Measurements from ENCODE around the gene PHKB.
"Not testable (repeated sequence)": the region's sequence is repeated elsewhere in the genome, so short reads cannot be mapped to it uniquely, and the experiment has no call there.

PHKB gene

DNA sequence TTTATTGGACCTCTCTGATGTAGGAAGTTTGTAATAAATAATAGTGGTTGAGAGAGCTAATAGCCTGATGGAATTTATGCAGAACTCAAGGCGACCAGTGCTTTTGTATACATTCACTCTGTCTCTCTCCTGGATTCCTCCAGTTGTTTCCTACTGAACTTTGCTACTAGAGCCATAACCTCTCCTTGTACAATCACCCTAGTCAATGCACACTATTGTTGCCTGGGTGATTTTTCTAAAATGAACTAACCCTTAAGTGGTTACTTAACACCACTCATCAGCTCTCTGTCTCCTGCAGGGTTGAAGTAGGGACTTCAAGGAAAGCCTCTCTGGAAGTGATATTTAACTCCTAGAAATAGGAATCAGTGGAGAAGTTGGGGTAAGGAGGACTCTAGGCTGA lies 9.7 kb downstream of the PHKB start:
- DNase-seq: no peak

DNA sequence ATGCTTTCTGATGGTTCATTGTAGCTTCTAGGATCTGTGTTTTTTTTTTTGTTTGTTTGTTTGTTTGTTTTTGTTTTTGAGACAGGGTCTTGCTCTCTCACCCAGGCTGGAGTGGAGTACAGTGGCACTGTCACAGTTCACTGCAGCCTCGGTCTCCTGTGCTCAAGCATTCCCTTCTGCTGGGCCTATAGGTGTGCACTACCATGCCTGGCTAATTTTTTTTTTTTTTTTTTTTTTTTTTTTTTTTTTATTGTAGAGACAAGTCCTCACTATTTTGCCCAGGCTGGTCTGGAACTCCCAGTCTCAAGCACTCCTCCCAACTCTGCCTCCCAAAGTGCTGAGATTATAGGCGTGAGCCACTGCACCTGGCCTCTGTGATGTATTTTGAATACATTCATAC lies 11.9 kb downstream of the PHKB start:
- DNase-seq: not testable (repeated sequence)

DNA sequence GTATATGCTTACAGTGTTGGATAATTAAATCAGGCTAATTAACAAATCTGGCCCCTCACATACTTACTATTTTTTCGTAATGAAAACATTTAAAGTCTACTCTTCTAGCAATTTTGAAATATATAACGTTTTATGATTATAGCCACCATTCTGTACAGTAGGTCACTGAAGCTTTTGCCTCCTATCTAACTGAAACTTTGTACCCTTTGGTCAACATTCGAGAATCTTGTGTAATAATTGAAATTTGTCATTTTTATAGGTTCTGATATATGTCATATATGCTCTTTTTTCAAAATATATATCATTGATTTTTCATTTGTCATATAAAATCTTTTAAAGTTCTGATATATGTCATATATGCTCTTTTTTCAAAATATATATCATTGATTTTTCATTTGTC lies 12.7 kb downstream of the PHKB start:
- DNase-seq: no peak

DNA sequence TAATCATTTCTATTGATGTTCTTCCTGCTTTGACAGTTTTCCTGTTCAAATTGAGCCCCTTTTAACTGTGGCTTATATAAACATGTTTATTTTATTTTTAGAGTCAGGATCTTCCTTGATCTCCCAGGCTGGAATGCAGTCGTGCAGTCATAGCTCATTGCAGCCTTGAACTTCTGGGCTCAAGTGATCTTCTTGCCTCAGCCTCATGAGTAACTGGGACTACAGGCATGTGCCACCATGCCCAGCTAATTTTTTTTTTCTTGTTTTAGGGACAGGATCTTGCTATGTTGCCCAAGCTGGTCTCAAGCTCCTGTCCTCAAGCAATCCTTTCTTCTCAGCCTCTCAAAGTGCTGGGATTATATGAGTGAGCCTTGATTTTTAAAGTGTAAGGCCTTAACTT lies 14.7 kb downstream of the PHKB start:
- DNase-seq: no peak

DNA sequence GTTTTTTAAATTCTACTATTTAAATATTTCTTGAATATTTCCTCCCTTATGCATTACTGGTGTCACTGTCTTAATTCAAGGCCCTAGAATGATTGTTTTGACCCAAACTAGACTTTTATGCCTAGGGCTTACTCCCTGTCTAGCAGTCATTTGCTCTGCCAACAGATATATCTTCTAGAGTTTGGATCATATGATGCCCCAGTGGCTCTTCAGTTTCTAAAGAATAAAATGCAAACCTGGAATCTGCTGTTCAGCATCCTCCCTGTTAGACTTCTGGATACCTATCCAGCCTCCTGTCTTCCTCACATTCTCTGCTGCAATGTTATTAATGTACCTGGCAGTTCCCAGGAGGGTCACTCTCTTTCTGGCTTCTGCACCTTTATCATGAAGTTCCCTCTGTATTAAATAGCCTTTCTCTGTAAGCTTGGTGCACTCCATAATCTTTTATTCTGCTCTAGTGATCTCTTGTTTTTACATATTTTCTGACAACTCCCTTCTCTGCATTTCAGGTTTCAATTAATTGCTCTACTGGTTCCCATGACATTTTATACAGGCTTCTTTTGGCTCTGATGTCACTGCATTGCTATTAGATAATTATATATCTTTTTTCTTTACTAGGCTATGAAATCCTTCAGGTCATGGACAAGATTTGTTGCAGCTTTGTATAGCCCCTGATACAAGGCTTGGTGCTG lies 15.7 kb downstream of the PHKB start:
- no peak for DNase-seq

DNA sequence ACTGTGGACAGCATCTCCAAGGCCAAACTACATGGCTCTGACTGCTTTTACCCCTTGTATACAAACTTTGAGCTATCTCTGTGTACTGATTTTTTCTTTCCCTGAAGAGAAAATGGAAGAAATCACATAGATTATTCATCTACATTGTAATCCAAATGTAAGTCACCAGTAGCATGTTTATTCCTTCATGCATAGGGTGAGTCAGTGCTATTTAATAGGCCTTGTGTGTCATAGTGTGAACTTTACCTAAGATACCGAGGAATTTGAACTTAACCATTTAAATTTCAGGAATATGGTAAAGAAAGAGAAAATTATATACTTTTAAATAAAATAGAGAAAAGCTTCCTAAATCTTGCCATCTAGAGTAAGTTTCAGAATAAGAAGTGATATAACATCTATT lies 16.5 kb downstream of the PHKB start:
- DNase-seq: no peak

DNA sequence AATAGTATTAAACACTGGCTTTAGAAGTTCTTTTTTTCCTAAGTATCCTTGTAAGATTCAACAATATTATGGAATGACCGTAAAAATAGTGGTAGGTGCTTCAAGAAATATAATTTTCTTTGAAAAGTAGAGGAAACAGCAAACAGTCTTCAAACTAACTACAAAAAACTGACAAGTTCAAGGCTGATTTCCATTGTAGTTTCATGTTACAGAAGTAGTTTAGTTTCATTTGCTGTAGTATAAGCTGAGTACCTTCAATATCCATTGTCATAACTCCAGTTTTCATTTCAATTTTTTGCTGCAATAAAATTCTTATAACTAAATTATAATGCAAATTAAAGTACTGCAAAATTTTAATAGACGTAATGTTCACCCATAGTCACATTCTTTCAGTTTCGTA lies 19.3 kb downstream of the PHKB start:
- no peak for DNase-seq

DNA sequence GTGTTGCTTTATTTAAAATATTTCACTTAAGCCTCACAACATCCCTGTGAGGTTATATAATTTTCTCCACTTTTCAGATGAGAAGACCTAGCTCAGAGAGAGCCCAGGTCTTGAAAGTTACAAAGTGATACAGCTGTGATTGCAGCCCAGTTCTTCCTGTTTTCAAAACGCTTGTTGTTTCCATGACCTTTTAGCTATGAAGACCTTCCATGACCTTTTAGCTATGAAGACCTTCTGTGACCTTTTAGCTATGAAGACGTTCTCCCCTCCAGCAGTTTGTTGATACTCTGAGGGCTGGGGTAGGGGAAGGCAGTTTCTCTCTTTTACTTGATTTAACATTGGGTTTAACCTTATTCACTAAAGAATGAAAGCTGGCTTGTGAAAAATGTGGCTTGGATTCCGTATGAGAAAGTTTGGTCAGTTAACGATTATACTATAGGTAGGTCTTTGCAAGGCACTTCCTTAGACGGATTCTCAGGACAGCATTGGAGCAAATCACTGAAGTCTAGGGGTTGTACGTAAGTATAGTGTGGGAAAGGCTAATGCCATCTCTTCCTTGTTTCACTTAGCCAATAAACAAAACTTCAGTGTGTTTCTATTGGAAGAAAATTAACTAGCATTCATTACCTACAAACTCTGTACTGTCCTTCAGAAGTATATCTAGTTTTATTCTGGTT lies 20.7 kb downstream of the PHKB start:
- DNase-seq: no peak

DNA sequence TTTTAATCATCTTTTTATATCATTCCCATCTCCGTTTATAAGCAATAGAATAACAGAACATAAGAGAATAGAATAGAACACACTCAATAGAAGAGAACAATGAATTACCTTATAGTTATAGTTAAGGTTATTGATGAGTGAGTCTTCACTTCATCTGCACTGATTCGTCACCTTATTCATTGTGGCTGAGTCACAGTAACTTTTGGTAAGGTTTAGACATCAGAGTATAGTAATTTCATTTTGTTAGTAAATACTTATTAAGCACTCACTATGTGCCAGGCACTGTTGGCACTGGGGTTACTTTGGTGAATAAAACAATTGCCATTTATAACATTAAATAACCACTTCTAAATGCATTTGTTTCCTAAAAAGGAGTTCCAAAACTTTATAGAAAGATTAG lies 22.5 kb downstream of the PHKB start:
- no peak for DNase-seq

GRCh38 chr16:47486856-47487255 lies 25.7 kb downstream of the PHKB start:
- DNase-seq: no peak

DNA sequence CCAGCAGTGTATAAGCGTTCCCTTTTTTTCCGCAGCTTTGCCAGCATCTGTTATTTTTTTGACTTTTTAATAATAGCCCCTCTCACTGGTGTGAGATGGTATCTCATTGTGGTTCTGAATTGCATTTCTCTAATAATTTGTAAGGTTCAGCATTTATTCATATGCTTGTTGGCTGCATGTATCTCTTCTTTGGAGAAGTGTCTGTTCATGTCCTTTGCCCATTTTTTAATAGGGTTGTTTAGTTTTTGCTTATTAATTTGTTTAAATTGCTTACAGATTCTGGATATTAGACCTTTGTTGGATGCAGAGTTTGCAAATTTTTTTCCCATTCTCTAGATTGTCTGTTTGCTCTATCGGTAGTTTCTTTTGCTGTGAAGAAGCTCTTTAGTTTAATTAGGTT lies 26.9 kb downstream of the PHKB start:
- DNase-seq: no peak

DNA sequence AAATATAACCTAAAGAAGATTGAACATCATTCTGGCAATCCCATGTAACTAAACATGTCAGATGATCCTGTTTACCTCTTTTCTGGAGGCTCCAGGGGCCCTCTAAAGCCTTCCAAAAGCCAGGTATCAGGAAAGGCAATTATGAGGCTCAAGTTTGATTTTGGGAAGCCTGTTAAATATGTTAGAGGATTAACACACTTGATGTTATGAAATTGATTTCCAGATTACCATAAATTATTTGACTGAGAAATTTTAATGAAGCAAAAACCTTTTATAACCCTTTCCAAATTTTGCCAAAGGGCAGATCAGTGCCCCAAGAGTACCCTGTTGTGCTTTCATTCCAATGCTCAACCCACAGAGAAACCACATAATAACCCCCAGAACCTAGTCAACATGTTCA lies 29.3 kb downstream of the PHKB start:
- DNase-seq: no peak

DNA sequence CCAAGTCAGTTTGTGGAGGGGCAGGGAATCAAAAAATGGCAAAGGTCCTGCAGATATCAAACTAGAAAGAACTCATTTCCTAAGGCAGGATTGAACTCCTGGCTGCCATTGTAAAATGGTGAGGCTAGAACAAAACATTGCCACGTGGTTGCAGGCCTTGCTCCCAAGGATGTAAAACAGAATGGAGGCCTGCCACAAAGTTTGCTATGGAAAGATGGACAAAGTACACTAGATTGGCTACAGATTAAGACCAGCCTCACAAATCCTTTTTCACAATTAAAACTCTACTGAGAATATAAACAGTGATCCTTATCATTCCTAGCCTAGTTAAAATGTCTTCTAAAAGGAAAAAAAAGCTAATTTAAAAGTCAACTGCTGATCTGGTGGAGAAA lies 30.9 kb downstream of the PHKB start:
- DNase-seq: no peak

DNA sequence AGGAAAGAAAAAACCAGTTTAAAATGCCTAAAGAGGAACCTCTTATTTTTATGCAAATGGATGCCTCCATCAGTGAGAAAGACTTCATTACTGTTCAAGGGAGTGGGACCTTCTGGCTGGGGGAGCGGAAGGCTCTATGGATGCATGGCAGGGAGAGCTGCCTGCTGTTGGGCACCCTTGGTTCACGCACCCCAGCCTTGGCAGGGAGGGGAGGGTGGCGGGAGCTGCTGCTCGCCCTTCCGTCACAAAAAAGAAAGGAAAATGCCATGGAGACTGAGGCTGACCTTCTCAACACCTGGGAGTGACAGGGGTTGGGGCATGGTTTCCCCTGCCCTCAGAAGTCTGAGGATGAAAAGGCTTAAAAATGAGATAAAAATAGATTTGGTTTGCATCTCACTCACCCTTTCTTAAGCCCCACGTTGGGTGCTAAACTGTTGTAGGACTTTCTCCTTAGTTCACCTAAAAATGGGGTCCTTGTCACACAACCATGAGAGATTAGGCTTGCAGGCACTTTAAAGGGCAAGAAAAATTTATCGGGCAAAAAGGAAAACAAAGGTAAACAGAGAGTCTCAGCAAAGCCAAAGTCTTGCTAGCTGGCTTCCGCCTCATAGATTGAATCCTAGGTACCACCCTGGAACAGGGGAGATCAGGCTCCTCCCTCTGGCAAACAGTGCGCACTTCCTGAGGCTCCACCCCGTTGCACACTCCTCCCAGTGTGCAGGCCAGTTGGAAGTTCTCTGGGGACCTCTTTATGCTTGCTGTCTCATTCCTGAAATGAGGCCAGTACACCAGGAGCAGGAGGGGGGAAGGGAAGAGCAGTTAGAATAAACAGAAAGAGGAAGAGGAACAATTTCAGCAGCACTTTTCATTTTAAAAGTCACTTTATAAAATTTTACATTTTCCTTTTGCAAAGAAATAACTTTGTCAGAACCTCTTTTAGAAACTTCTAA lies 31.6 kb downstream of the PHKB start:
- DNase-seq: peak; percentile 91

GRCh38 chr16:47493381-47494337 lies 32.5 kb downstream of the PHKB start:
- no peak for DNase-seq

DNA sequence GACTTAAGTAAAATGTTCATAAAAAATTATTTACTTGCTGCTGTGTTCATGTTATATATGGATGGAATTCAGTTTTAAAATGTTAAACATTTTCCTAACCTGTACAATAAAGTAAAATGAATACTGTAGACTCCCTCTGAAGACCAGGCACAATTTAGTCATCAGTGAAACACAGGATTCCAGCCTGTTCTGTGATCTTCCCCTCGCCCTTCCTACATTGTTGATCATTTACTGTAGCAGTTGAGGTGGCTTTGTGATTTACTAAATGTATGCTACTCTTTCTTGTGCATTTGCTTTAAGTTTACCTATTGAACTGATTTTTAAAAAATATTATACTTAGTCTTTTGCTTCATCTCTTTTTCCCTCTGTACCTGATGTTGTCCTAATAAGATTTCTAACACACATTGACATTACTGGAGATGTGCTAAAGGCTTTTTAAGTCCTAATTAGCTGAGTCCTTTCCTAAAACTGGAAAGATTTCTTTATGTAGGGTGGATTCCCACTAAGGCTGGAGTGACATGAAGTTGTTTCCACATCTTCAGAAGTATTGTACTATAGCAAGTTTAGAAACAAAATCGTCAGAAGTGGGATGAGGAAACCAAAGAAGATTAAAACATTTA lies 38.1 kb downstream of the PHKB start:
- DNase-seq: no peak

- no peak for DNase-seq
Observed at GRCh38 chr16:47499700-47500264, 38.7 kb downstream of the PHKB start.

GRCh38 chr16:47503936-47504335 lies 42.8 kb downstream of the PHKB start:
- no peak for DNase-seq

- no peak for DNase-seq
Observed at GRCh38 chr16:47504599-47504998, 43.5 kb downstream of the PHKB start.

DNA sequence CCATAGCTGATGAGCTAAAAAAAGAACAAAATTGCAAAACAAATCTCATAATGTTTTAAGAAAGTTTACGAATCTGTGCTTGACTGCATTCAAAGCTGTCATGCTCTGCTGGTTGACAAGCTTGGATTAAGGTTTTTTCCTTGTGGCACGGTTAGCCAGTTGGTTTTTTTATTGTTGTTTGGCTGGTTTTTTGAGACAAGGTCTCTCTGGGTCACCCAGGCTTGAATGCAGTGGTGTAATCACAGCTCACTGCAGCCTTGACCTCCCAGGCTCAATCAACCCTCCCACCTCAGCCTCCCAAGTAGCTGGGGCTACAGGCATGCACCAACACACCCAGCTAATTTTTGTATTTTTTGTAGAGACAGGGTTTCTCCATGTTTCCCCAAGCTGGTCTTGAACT lies 45.7 kb downstream of the PHKB start:
- no peak for DNase-seq

DNA sequence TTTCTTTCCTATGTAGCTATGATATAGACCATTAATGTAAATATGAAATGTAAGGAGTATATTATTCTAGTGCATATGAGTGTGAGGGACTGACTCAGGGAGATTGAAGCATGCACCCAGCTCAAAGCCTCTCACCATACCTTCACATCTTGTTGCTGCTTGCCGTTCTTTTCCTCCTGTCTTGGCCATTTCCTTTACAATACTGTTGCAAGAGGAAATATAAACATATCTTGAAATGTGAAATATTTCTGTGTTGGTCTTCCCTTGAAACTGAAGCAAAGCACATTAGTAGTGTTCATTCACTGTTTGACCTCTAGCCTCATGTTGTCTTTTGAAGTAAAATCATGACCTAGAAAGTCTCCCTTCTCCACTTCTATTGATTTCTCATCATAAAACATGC lies 46.6 kb downstream of the PHKB start:
- DNase-seq: no peak

DNA sequence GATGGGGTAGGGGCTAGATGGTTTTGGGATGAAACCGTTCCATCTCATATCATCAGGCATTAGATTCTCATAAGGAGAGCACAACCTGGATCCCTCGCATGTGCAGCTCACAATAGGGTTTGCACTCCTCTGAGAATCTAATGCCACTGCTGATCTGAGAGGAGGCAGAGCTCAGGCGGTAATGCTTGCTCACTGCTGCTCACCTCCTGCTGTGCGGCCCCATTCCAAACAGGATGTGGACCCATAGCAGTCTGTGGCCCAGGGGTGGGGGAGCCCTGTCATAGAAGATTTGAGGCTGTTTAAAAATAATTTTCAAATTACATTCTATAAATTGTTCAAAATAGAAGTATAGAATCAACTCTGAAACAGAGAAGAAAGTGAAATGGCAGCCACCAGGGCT lies 50.8 kb downstream of the PHKB start:
- no peak for DNase-seq
